ENCODE results near the gene ARHGAP6. TPM values are rescaled to one million over a fixed set of nuclear protein-coding genes. Genes with fewer than 3 reads are reported as not detected.

The ARHGAP6 gene
- total and polyA plus RNA-seq, 9 of the 15 experiments (the other 6 are each of a cell fraction or from before 2014, with no cell fraction given) = 12.5 to 63.6 (median 41.8) TPM

DNA sequence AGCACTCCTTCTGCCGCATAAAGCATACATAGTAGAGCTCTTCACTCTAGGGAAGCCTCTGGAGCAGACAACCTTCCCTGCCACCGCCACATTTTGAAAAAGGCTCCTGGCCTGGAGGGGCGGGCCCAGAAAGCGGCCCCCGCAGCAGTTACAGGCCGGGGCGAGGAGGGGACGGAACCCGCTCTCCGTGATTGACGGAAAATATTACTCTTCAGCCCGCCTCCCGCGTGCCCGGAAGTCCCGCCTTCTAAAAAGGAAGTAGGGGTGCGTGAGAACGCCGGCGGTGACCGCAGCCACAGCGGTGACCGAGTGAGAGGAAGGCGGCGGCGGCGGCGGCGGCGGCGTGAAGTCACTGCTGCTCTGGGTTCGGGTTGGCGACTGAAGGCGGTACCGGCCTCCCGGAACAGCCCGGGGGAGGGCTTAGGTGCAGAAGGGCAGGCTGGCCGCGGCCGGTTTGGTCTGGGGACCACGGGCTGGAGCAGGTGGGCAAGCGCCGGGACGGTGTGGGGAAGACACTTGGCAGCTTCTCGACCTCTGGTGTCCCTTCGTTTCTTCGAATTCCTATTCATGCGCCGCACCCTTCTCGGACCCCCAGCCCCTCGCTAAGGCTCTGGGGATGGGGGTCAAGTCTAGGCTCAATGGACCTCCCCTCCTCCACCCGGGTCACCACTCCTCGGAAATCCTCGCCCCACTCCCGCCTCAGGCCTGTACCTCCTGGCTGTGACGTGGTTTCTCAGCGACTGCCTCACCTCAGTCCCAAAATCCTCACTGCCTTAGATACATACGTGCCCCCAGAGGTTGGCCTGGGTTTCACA is 554.5 kb downstream of the ARHGAP6 start, which contains the start of gene HCCS (continued):
- TF ChIP-seq, protein P1, sequence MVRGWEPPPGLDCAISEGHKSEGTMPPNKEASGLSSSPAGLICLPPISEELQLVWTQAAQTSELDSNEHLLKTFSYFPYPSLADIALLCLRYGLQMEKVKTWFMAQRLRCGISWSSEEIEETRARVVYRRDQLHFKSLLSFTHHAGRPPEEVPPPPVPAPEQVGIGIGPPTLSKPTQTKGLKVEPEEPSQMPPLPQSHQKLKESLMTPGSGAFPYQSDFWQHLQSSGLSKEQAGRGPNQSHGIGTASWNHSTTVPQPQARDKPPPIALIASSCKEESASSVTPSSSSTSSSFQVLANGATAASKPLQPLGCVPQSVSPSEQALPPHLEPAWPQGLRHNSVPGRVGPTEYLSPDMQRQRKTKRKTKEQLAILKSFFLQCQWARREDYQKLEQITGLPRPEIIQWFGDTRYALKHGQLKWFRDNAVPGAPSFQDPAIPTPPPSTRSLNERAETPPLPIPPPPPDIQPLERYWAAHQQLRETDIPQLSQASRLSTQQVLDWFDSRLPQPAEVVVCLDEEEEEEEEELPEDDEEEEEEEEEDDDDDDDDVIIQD (CRISPR knock-in tag; IDR thresholded peaks at IDR 0.05) = no peak
- TF ChIP-seq, protein P2, sequence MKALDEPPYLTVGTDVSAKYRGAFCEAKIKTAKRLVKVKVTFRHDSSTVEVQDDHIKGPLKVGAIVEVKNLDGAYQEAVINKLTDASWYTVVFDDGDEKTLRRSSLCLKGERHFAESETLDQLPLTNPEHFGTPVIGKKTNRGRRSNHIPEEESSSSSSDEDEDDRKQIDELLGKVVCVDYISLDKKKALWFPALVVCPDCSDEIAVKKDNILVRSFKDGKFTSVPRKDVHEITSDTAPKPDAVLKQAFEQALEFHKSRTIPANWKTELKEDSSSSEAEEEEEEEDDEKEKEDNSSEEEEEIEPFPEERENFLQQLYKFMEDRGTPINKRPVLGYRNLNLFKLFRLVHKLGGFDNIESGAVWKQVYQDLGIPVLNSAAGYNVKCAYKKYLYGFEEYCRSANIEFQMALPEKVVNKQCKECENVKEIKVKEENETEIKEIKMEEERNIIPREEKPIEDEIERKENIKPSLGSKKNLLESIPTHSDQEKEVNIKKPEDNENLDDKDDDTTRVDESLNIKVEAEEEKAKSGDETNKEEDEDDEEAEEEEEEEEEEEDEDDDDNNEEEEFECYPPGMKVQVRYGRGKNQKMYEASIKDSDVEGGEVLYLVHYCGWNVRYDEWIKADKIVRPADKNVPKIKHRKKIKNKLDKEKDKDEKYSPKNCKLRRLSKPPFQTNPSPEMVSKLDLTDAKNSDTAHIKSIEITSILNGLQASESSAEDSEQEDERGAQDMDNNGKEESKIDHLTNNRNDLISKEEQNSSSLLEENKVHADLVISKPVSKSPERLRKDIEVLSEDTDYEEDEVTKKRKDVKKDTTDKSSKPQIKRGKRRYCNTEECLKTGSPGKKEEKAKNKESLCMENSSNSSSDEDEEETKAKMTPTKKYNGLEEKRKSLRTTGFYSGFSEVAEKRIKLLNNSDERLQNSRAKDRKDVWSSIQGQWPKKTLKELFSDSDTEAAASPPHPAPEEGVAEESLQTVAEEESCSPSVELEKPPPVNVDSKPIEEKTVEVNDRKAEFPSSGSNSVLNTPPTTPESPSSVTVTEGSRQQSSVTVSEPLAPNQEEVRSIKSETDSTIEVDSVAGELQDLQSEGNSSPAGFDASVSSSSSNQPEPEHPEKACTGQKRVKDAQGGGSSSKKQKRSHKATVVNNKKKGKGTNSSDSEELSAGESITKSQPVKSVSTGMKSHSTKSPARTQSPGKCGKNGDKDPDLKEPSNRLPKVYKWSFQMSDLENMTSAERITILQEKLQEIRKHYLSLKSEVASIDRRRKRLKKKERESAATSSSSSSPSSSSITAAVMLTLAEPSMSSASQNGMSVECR (CRISPR knock-in tag; IDR thresholded peaks at IDR 0.05) = peak; percentile 80
- TF ChIP-seq, protein P3, sequence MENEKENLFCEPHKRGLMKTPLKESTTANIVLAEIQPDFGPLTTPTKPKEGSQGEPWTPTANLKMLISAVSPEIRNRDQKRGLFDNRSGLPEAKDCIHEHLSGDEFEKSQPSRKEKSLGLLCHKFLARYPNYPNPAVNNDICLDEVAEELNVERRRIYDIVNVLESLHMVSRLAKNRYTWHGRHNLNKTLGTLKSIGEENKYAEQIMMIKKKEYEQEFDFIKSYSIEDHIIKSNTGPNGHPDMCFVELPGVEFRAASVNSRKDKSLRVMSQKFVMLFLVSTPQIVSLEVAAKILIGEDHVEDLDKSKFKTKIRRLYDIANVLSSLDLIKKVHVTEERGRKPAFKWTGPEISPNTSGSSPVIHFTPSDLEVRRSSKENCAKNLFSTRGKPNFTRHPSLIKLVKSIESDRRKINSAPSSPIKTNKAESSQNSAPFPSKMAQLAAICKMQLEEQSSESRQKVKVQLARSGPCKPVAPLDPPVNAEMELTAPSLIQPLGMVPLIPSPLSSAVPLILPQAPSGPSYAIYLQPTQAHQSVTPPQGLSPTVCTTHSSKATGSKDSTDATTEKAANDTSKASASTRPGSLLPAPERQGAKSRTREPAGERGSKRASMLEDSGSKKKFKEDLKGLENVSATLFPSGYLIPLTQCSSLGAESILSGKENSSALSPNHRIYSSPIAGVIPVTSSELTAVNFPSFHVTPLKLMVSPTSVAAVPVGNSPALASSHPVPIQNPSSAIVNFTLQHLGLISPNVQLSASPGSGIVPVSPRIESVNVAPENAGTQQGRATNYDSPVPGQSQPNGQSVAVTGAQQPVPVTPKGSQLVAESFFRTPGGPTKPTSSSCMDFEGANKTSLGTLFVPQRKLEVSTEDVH (IDR thresholded peaks at IDR 0.05; ENCODE audit: low read depth, partially characterized antibody) = no peak
- TF ChIP-seq ZNF589 (CRISPR knock-in tag; IDR thresholded peaks at IDR 0.05; ENCODE audit: low read depth) (no peak), HNRNPLL (IDR thresholded peaks at IDR 0.05; ENCODE audit: low read depth, low read length, poor library complexity, severe bottlenecking) (peak; percentile 48), JUND (IDR thresholded peaks at IDR 0.05; ENCODE audit: borderline replicate concordance, low read depth, low read length) (0 out of 2 replicates have a peak, but pooled peaks have one; percentile 14), JUND (tag; IDR thresholded peaks at IDR 0.05; ENCODE audit: borderline replicate concordance, low read depth, low read length) (no peak; the same call in 2 of the 3 replicates), PHF20 (IDR thresholded peaks at IDR 0.05; ENCODE audit: partially characterized antibody) (peak; percentile 33), MCM7 (IDR thresholded peaks at IDR 0.05) (no peak), ZBTB8A (IDR thresholded peaks at IDR 0.05; ENCODE audit: partially characterized antibody) (no peak), PHF8 (IDR thresholded peaks at IDR 0.05; ENCODE audit: borderline replicate concordance, low read length) (peak; percentile 88; the same call in 1 of the 2 replicates), TCFL5 (CRISPR knock-in tag; conservative IDR thresholded peaks at IDR 0.05) (no peak)
- TF ChIP-seq, protein P4, sequence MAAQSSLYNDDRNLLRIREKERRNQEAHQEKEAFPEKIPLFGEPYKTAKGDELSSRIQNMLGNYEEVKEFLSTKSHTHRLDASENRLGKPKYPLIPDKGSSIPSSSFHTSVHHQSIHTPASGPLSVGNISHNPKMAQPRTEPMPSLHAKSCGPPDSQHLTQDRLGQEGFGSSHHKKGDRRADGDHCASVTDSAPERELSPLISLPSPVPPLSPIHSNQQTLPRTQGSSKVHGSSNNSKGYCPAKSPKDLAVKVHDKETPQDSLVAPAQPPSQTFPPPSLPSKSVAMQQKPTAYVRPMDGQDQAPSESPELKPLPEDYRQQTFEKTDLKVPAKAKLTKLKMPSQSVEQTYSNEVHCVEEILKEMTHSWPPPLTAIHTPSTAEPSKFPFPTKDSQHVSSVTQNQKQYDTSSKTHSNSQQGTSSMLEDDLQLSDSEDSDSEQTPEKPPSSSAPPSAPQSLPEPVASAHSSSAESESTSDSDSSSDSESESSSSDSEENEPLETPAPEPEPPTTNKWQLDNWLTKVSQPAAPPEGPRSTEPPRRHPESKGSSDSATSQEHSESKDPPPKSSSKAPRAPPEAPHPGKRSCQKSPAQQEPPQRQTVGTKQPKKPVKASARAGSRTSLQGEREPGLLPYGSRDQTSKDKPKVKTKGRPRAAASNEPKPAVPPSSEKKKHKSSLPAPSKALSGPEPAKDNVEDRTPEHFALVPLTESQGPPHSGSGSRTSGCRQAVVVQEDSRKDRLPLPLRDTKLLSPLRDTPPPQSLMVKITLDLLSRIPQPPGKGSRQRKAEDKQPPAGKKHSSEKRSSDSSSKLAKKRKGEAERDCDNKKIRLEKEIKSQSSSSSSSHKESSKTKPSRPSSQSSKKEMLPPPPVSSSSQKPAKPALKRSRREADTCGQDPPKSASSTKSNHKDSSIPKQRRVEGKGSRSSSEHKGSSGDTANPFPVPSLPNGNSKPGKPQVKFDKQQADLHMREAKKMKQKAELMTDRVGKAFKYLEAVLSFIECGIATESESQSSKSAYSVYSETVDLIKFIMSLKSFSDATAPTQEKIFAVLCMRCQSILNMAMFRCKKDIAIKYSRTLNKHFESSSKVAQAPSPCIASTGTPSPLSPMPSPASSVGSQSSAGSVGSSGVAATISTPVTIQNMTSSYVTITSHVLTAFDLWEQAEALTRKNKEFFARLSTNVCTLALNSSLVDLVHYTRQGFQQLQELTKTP (IDR thresholded peaks at IDR 0.05; ENCODE audit: low read depth in 1 of 2, partially characterized antibody in 2 of 2) = no peak
